ENCODE results near the gene RBM20. TPM values are rescaled to one million over a fixed set of nuclear protein-coding genes. Genes with fewer than 3 reads are reported as not detected.

Gene RBM20
- total and polyA plus RNA-seq, 2 experiments from 2014 or later: 0.05 to 0.17 TPM

DNA sequence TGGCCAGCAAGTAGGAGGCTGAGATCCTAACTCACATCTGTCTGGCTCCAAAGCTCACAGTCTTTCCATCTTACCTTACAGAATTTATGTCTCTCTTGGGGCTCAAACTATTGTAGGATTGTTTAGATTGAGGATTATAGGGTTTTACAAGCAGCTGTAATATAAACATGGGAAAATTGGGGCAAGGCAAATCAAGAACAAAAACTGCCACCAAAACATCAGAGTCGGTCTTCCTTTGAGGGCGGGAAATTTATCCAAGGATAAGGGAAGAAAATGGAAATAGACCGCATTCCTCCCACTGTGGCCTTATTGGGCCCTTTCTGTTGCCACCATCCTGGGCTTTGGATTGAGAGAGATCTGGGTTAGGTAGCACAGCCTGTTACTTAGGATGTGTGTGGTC, 22.5 kb downstream of the RBM20 start (continued):
- no peak for TF ChIP-seq NANOG (IDR thresholded peaks at IDR 0.05; ENCODE audit: borderline replicate concordance)
- TF ChIP-seq STAT1 (IDR thresholded peaks at IDR 0.05; ENCODE audit: unreplicated experiment): no peak

DNA sequence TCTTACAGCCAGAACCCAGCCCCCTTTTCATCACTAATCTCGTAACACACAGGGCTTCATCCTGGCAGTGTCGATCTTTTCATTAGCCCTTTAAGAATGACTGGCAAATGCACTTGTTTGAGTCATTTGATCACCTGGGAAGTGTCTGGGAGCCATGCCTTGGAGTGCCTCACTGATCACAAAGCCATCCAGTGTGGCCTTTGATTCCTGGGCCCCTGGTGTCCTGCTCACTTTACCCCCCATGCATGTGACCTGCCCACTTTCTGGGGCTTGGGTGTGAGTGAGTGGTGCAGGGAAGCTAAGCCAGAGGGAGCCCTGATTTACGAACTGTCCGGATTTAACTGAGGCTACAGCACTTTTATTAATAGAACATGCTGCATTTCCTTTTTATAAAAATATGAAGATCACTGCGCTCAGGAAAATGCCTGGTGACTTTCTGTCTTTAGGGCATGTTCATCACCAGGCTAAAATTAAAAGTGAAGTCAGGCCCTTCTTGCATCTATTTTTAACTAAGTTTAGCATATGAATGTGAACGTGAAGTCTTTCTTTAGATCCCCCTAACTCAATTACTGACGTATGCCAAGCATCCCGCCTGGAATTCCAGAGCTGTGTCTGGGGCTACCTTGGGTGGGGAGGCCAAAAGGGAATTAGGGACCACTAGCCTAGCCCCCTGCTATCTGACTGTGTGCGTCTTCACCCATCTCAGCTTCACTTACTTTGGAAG, 23.6 kb downstream of the RBM20 start:
- Mint-ChIP-seq H3K27ac (peak overlapping the region; percentile 45; the same call in 1 of the 2 replicates), H3K9me3 (no peaks in the 10 kb centered on the region), H3K4me1 (peaks cover 34% of the 10 kb centered on the region), H3K36me3 (ENCODE audit: low read depth) (no peaks in the 10 kb centered on the region), H3K27me3 (ENCODE audit: insufficient read depth, low read depth, poor library complexity) (peaks cover 16% of the 10 kb centered on the region), H3K4me3 (peak overlapping the region; percentile 56)
- Histone ChIP-seq H3K79me2 (replicated peaks; ENCODE audit: insufficient read depth) (no peaks in the 10 kb centered on the region), H3K27ac (ENCODE audit: low read depth) (no peak overlapping the region), H2AFZ (no peak overlapping the region), H3F3A (replicated peaks; ENCODE audit: low read depth) (no peaks in the 10 kb centered on the region), H3K4me3 (peak overlapping the region; percentile 16), H3K36me3 (ENCODE audit: insufficient read depth) (no peaks in the 10 kb centered on the region), H3K27me3 (ENCODE audit: insufficient read depth) (peaks cover 59% of the 10 kb centered on the region), H3K4me1 (ENCODE audit: insufficient read depth) (peaks cover 26% of the 10 kb centered on the region), H3K4me2 (peak overlapping the region; percentile 62), H4K20me1 (replicated peaks; ENCODE audit: insufficient read depth) (no peaks in the 10 kb centered on the region), H3K9me2 (ENCODE audit: insufficient read depth) (no peaks in the 10 kb centered on the region)
- TF ChIP-seq POLR2AphosphoS5 (IDR thresholded peaks at IDR 0.05; ENCODE audit: low read depth) (peak; percentile 55), EZH2 (IDR thresholded peaks at IDR 0.05; ENCODE audit: low read depth, unreplicated experiment) (no peak), CREB1 (CRISPR knock-in tag; IDR thresholded peaks at IDR 0.05; ENCODE audit: low read depth) (peak; percentile 58; the same call in 1 of the 2 replicates)
- ATAC-seq (peak; percentile 79), DNase-seq (ENCODE audit: low spot score) (peak; percentile 88)

DNA sequence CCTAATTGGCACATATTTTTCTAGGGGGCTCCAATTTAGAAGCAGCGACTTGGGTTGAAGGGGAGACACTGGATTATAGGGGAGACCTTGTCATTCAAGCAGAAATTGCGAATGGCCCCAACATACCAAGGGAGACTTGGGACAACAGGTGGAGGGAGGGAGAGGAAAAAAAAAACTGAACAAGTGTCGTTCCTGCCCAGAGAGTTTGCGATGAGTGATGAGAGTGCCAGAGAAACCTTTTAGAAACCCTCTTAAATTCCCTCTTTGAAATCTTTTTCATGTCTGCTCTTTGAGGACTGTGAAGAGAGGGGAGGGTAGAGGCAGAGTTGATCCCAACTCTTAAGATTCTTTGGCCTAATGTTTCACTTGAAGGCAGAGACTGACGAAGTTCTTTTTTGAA, 24.3 kb downstream of the RBM20 start:
- Mint-ChIP-seq H3K27ac (no peak overlapping the region), H3K27me3 (ENCODE audit: insufficient read depth, low read depth, poor library complexity) (peaks cover 15% of the 10 kb centered on the region), H3K9me3 (no peaks in the 10 kb centered on the region), H3K4me3 (peak overlapping the region; percentile 56; the same call in 2 of the 3 replicates), H3K36me3 (ENCODE audit: low read depth) (no peaks in the 10 kb centered on the region), H3K4me1 (peaks cover 34% of the 10 kb centered on the region)
- Histone ChIP-seq H3K4me2 (peak overlapping the region; percentile 16), H3K36me3 (ENCODE audit: insufficient read depth) (no peaks in the 10 kb centered on the region), H3K4me1 (ENCODE audit: insufficient read depth) (peaks cover 27% of the 10 kb centered on the region), H3K27ac (ENCODE audit: low read depth) (no peak overlapping the region), H3K27me3 (ENCODE audit: insufficient read depth) (peaks cover 66% of the 10 kb centered on the region), H2AFZ (no peak overlapping the region), H3K9me2 (ENCODE audit: insufficient read depth) (no peaks in the 10 kb centered on the region), H3K79me2 (replicated peaks; ENCODE audit: insufficient read depth) (no peaks in the 10 kb centered on the region), H4K20me1 (replicated peaks; ENCODE audit: insufficient read depth) (no peaks in the 10 kb centered on the region), H3K4me3 (peak overlapping the region; percentile 16), H3F3A (replicated peaks; ENCODE audit: low read depth) (no peaks in the 10 kb centered on the region)
- ATAC-seq: no peak; the same call in 2 of the 3 replicates
- DNase-seq (ENCODE audit: low spot score): no peak
- TF ChIP-seq POLR2AphosphoS5 (IDR thresholded peaks at IDR 0.05; ENCODE audit: low read depth) (no peak), EZH2 (IDR thresholded peaks at IDR 0.05; ENCODE audit: low read depth, unreplicated experiment) (no peak), NANOG (IDR thresholded peaks at IDR 0.05; ENCODE audit: borderline replicate concordance) (no peak), STAT1 (IDR thresholded peaks at IDR 0.05; ENCODE audit: unreplicated experiment) (no peak), JUNB (IDR thresholded peaks at IDR 0.05; ENCODE audit: unreplicated experiment) (no peak)
- TF ChIP-seq, protein P1, sequence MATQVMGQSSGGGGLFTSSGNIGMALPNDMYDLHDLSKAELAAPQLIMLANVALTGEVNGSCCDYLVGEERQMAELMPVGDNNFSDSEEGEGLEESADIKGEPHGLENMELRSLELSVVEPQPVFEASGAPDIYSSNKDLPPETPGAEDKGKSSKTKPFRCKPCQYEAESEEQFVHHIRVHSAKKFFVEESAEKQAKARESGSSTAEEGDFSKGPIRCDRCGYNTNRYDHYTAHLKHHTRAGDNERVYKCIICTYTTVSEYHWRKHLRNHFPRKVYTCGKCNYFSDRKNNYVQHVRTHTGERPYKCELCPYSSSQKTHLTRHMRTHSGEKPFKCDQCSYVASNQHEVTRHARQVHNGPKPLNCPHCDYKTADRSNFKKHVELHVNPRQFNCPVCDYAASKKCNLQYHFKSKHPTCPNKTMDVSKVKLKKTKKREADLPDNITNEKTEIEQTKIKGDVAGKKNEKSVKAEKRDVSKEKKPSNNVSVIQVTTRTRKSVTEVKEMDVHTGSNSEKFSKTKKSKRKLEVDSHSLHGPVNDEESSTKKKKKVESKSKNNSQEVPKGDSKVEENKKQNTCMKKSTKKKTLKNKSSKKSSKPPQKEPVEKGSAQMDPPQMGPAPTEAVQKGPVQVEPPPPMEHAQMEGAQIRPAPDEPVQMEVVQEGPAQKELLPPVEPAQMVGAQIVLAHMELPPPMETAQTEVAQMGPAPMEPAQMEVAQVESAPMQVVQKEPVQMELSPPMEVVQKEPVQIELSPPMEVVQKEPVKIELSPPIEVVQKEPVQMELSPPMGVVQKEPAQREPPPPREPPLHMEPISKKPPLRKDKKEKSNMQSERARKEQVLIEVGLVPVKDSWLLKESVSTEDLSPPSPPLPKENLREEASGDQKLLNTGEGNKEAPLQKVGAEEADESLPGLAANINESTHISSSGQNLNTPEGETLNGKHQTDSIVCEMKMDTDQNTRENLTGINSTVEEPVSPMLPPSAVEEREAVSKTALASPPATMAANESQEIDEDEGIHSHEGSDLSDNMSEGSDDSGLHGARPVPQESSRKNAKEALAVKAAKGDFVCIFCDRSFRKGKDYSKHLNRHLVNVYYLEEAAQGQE (IDR thresholded peaks at IDR 0.05; ENCODE audit: unreplicated experiment): no peak

Data from GM23338 (cell line).